Kidney (tissue), 14 donors: ENCODE measurements around the gene VOPP1. TPM values are rescaled to one million over a fixed set of nuclear protein-coding genes. Genes with fewer than 3 reads are reported as not detected.

Source experiments
- DNase-seq, 5 donors: peaks; one replicate each; pipeline ENCODE4 v3.0.0-alpha.2; 2013 to 2020
- FAIRE-seq: peaks from 2 replicates; lab custom pipeline; 2012; peaks lifted over from hg19 to GRCh38; lab: Jason Lieb, UNC
- H3K27ac ChIP-seq, 2 donors: one replicate each; pipeline ENCODE4 v1.7.0; 2013; ENCODE audit warnings: low read depth in 2 of 2, low read length in 2 of 2, inconsistent platforms in 1 of 2
- H3K27me3 ChIP-seq: one replicate; pipeline ENCODE4 v1.7.1; 2013; ENCODE audit warnings: low read length, inconsistent platforms; ENCODE audit not compliant: control insufficient read depth, insufficient read depth
- H3K36me3 ChIP-seq, 3 donors: one replicate each; pipeline versions ENCODE4 v1.7.0 to v1.7.1; 2013; ENCODE audit warnings: low read length in 3 of 3, control low read depth in 1 of 3, inconsistent platforms in 1 of 3; ENCODE audit not compliant: insufficient read depth in 3 of 3, control insufficient read depth in 2 of 3
- H3K4me1 ChIP-seq, 3 donors: one replicate each; pipeline versions ENCODE4 v1.7.0 to v1.7.1; 2013; ENCODE audit warnings: low read length in 3 of 3, inconsistent platforms in 1 of 3, low read depth in 1 of 3; ENCODE audit not compliant: control insufficient read depth in 2 of 3, insufficient read depth in 2 of 3
- H3K4me3 ChIP-seq, 3 donors: one replicate each; pipeline versions ENCODE4 v1.7.0 to v1.8.1; 2013; ENCODE audit warnings: low read length in 3 of 3, control low read depth in 1 of 3, inconsistent platforms in 1 of 3
- H3K9ac ChIP-seq, 3 donors: one replicate each; pipeline versions ENCODE4 v1.7.0 to v1.7.1; 2013; ENCODE audit warnings: low read length in 3 of 3, control low read depth in 1 of 3, inconsistent platforms in 1 of 3
- H3K9me3 ChIP-seq, 3 donors: one replicate each; pipeline versions ENCODE4 v1.7.0 to v1.7.1; 2013; ENCODE audit warnings: low read length in 3 of 3, control low read depth in 1 of 3, inconsistent platforms in 1 of 3; ENCODE audit not compliant: control insufficient read depth in 2 of 3, insufficient read depth in 1 of 3
- intact Hi-C: fragments of 100-400 bp; cut with DNase I; formaldehyde crosslinking; loops from one replicate; pipeline ENCODE4 v1.11.1; 2022
- polyA plus RNA-seq: library from polyadenylated mRNA; stranded (reverse); fragments of 350-450 nt; fragmentation: Illumina TruSeq; extraction: RNeasy Lipid Tissue Mini Kit (QIAGEN cat#74804); gene quantifications from one replicate; pipeline ENCODE4 v1.2.3, GENCODE V29; 2014; ENCODE audit warnings: low read depth, low replicate concordance; ENCODE audit not compliant: insufficient read depth
- total RNA-seq: library from RNA; stranded (reverse); fragmentation: NEBNext Ultra II Directional; extraction: Animal tissue kit (Norgen Biotek cat#: 25700); gene quantifications from one replicate; pipeline ENCODE4 v1.2.1, GENCODE V29; 2021
- TF ChIP-seq, protein P1 (sequence below): IDR thresholded peaks from 3 replicates; pipeline ENCODE4 v1.5.1; 2012; ENCODE audit warnings: mild to moderate bottlenecking, moderate library complexity, borderline replicate concordance; ENCODE audit not compliant: insufficient read depth; ENCODE audit errors: extremely low read depth
- donor health status: control.
- donor health status: control.
- donor health status: control.
- donor health status: control.
- donor health status: control.
- donor health status: DM: yes; HTN: yes; CAD: no.
- donor health status: Normal renal cell carcinoma (clear cell type).

VOPP1 gene
- total and polyA plus RNA-seq, 2 donors from 2014 or later, result 47.3 to 98.7 TPM

DNA sequence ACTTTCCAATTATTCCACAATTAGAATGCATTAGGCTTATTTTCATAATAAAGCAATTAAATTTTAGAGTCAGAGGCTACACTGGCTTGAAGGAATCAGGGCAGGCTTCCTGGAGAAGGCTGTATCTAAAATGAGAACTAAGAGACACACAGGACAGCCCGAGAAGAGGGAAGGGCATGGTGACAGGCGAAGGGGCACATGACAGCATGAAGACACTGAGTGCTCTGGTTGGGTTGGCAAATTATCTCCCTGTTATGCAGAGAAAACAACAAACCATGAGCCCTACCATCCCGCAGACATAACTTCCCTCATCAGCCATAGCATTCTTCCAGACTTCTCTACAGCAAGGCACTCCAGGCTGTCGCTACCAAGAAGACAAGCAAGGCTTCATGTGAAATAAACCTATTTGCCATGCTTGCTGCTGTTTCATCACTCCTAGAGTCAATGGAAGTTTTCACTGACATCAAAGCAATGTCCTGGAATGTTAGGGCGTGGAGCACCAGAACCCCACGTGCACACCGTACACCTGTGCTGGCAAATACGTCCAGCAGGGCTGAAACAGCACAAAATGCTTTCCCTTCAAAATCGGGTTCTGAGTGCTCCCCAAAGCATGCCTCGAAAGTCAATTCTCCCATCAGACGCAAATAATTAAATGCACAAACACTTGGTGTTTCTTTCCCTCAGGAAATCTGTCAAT lies 21.3 kb downstream of the VOPP1 start:
- Histone ChIP-seq H3K27me3 (no peaks in the 10 kb centered on the region), H3K4me3 (no peak overlapping the region), H3K4me1 (peaks cover 4 to 30% (median 29%) of the 10 kb centered on the region in 3 donors), H3K9me3 (no peaks in the 10 kb centered on the region), H3K9ac (no peak overlapping the region), H3K36me3 (no peaks in the 10 kb centered on the region), H3K27ac (no peak overlapping the region)
- intact Hi-C loops, result no loop called here
- no peak for FAIRE-seq
- TF ChIP-seq, protein P1, sequence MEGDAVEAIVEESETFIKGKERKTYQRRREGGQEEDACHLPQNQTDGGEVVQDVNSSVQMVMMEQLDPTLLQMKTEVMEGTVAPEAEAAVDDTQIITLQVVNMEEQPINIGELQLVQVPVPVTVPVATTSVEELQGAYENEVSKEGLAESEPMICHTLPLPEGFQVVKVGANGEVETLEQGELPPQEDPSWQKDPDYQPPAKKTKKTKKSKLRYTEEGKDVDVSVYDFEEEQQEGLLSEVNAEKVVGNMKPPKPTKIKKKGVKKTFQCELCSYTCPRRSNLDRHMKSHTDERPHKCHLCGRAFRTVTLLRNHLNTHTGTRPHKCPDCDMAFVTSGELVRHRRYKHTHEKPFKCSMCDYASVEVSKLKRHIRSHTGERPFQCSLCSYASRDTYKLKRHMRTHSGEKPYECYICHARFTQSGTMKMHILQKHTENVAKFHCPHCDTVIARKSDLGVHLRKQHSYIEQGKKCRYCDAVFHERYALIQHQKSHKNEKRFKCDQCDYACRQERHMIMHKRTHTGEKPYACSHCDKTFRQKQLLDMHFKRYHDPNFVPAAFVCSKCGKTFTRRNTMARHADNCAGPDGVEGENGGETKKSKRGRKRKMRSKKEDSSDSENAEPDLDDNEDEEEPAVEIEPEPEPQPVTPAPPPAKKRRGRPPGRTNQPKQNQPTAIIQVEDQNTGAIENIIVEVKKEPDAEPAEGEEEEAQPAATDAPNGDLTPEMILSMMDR, result no peak
- peak in 1 of 5 donors; percentile 35 for DNase-seq

DNA sequence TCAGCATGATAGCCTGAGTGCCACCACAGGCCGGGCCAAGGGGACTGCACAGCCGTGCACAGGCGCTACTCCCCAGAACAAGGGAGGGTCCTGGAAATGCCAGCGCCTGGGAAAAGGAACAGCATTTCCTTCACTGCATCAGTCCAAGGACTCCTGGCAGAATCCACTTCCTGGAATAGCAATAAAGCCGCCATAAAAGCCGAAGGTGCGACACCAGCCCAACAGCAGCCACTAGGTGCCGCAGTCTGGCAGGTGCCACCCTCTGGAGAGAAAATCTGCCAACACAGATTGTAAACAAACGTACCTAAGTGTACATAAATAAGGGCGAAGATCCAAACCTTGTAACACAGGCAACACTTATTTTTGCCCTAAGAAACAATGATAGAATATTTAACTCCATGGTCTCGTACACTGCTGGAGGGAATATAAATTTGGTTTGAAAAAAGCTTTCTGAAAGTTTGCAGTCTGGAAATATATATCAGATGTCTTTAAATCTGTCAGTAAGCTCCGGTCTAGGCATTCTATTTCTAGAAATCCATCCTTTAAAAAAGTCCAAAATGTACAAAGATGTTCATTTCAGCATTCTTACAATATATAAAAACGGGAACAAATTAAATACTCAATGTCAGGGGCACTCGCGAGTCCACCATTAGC lies 22.2 kb downstream of the VOPP1 start:
- intact Hi-C loops, result no loop called here
- DNase-seq (peak in 1 of 5 donors; percentile 73), FAIRE-seq (no peak)
- H3K9ac ChIP-seq, result no peak overlapping the region
- H3K27me3 ChIP-seq, result no peaks in the 10 kb centered on the region
- H3K4me1 ChIP-seq, result peaks cover 4 to 30% (median 26%) of the 10 kb centered on the region in 3 donors
- H3K27ac ChIP-seq, result no peak overlapping the region
- H3K4me3 ChIP-seq, result no peak overlapping the region
- no peaks in the 10 kb centered on the region for H3K36me3 ChIP-seq
- TF ChIP-seq, protein P1, result peak; percentile 27
- no peaks in the 10 kb centered on the region for H3K9me3 ChIP-seq

DNA sequence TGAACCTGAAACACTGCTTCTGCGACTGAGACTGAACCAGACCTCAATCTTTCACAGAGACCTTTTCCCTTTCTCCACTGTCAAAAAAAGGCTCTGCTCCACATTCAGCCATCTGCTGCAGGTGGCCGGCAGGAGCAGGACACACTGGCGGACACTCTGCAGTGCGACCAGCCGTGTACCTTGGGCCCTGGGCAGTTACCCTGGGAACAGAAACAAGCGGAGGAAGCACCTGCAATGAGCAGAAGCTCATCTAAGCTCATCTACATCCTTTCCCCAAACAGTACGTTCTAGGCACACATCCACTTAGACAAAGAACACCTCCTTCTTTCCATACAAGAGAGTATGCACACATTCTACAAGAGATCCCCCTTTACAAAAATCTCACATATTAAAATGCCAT lies 22.8 kb downstream of the VOPP1 start:
- TF ChIP-seq, protein P1, result no peak
- Histone ChIP-seq H3K27ac (no peak overlapping the region), H3K4me3 (no peak overlapping the region), H3K9me3 (no peaks in the 10 kb centered on the region), H3K36me3 (no peaks in the 10 kb centered on the region), H3K27me3 (no peaks in the 10 kb centered on the region), H3K9ac (no peak overlapping the region), H3K4me1 (peaks cover 4 to 30% (median 25%) of the 10 kb centered on the region in 3 donors)
- intact Hi-C loops, result no loop called here
- no peak for DNase-seq
- no peak for FAIRE-seq
